ENCODE data around the gene B4GALNT4.

DNA sequence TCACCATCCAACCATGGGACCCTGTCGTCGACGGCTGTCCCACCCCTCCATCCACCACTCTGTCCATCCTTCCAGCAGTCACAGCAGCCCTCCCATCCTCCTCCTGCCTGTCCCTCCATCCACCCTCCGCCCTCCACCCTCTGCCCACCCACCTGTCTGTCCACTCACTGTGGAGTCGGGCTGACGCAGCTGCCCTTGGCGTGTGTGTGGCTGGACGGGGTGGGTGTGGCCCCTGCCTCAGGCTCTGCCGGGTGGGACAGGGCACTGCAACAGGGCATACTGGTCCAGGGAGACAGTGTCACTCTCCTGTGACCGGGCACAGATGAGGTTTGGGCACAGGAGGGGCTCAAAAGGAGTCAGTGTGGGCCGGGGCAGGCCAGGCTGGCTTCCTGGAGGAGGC is 26.6 kb downstream of the B4GALNT4 start:
- TF ChIP-seq, protein P1, sequence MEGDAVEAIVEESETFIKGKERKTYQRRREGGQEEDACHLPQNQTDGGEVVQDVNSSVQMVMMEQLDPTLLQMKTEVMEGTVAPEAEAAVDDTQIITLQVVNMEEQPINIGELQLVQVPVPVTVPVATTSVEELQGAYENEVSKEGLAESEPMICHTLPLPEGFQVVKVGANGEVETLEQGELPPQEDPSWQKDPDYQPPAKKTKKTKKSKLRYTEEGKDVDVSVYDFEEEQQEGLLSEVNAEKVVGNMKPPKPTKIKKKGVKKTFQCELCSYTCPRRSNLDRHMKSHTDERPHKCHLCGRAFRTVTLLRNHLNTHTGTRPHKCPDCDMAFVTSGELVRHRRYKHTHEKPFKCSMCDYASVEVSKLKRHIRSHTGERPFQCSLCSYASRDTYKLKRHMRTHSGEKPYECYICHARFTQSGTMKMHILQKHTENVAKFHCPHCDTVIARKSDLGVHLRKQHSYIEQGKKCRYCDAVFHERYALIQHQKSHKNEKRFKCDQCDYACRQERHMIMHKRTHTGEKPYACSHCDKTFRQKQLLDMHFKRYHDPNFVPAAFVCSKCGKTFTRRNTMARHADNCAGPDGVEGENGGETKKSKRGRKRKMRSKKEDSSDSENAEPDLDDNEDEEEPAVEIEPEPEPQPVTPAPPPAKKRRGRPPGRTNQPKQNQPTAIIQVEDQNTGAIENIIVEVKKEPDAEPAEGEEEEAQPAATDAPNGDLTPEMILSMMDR (IDR thresholded peaks at IDR 0.05), result no peak
- no peak for TF ChIP-seq EZH2phosphoT487 (IDR thresholded peaks at IDR 0.05)

Measured in neural progenitor cell (in vitro differentiated cells).